Body of pancreas (tissue), 4 donors: Measurements from ENCODE around the gene NEGR1. TPM values are rescaled to one million over a fixed set of nuclear protein-coding genes. Genes with fewer than 3 reads are reported as not detected.
"Not testable (repeated sequence)": the region's sequence is repeated elsewhere in the genome, so short reads cannot be mapped to it uniquely, and the experiment has no call there.

Experiments used
- ATAC-seq: fragments of 150-250 bp; one replicate; pipeline ENCODE4 v1.9.1; 2016
- DNase-seq, 4 donors: peaks; one replicate each; pipeline ENCODE4 v3.0.0-alpha.2; 2019
- H3K27ac ChIP-seq, 4 donors: fragments of 200-600 bp; sonication (generic); 1 replicate in 3 of 4; 2 replicates in 1 of 4; pipeline versions ENCODE4 v1.5.1 to v1.6.1; 2016 to 2019; ENCODE audit warnings: mild to moderate bottlenecking in 1 of 4, mixed read lengths in 1 of 4, moderate library complexity in 1 of 4
- H3K27me3 ChIP-seq, 2 donors: fragments of 200-600 bp; sonication (generic); one replicate each; pipeline ENCODE4 v1.6.0; 2016; ENCODE audit warnings: mild to moderate bottlenecking in 1 of 2
- H3K36me3 ChIP-seq, 2 donors: fragments of 200-600 bp; sonication (generic); replicated peaks in 1 of 2; 2 replicates each; pipeline ENCODE4 v1.5.1; 2016; ENCODE audit warnings: low read depth in 2 of 2; ENCODE audit not compliant: insufficient read depth in 1 of 2
- H3K4me1 ChIP-seq: fragments of 200-600 bp; sonication (generic); one replicate; pipeline ENCODE4 v1.6.0; 2016
- H3K4me3 ChIP-seq, 2 donors: fragments of 200-600 bp; sonication (generic); 1 replicate in 1 of 2; 2 replicates in 1 of 2; pipeline ENCODE4 v1.5.1; 2016 to 2019
- H3K9me3 ChIP-seq, 3 donors: fragments of 200-600 bp; sonication (generic); 1 replicate in 2 of 3; 2 replicates in 1 of 3; pipeline ENCODE4 v1.5.1; 2016
- CTCF ChIP-seq, 7 experiments: fragments of 450-650 bp in 4 of 7; fragments of 200-600 bp in 3 of 7; sonication (generic) in 3 of 7; IDR thresholded peaks; one replicate each; pipeline ENCODE4 v1.5.1; 2016 to 2019; ENCODE audit warnings: antibody characterized with exemption in 7 of 7
- POLR2A ChIP-seq, 3 donors: fragments of 450-650 bp; IDR thresholded peaks; one replicate each; pipeline ENCODE4 v1.6.1; 2016; ENCODE audit warnings: antibody characterized with exemption in 3 of 3, mild to moderate bottlenecking in 2 of 3
- WGBS, 2 donors: methylation state at CpG; one replicate each; pipeline ENCODE4 v1.1.5; 2017; 5-methylcytosine and 5-hydroxymethylcytosine counted together
- intact Hi-C: fragments of 100-400 bp; cut with DNase I; formaldehyde crosslinking; loops from one replicate; pipeline ENCODE4 v1.15.1; 2023
- total RNA-seq, 2 donors: library from RNA; depleted of rRNA; stranded (reverse); fragments of >200 nt; gene quantifications; one replicate each; pipeline ENCODE4 v1.1.0, GENCODE V29; 2016

NEGR1 gene
- total RNA-seq, 2 donors from 2014 or later, result 6.3 to 9.6 TPM

GRCh38 chr1:71899881-71900280 lies 382.5 kb downstream of the NEGR1 start:
- no peaks in the 10 kb centered on the region for H3K27me3 ChIP-seq
- intact Hi-C loops, result no loop called here
- no peak for TF ChIP-seq CTCF (IDR thresholded peaks at IDR 0.05)
- no peak for TF ChIP-seq POLR2A (IDR thresholded peaks at IDR 0.05)
- DNase-seq (no peak), ATAC-seq (no peak)
- H3K9me3 ChIP-seq, result no peaks in the 10 kb centered on the region
- H3K36me3 ChIP-seq, result no peaks in the 10 kb centered on the region
- no peak overlapping the region for H3K27ac ChIP-seq
- H3K4me3 ChIP-seq, result no peak overlapping the region
- H3K4me1 ChIP-seq, result no peaks in the 10 kb centered on the region
- 69 to 71% methylated on average over 2 of the region's 2 CpGs for WGBS, 2 donors

- H3K4me3 ChIP-seq, H3K4me1 ChIP-seq, H3K27me3 ChIP-seq, H3K9me3 ChIP-seq, intact Hi-C loops, H3K36me3 ChIP-seq, ATAC-seq, H3K27ac ChIP-seq, DNase-seq: not testable (repeated sequence)
- 90 to 94% methylated on average over 17 to 23 of the region's 23 CpGs for WGBS, 2 donors
Measured at GRCh38 chr1:71888166-71888565, 394.2 kb downstream of the NEGR1 start.

- Histone ChIP-seq H3K36me3 (no peaks in the 10 kb centered on the region), H3K4me3 (no peak overlapping the region), H3K27ac (no peak overlapping the region), H3K9me3 (no peaks in the 10 kb centered on the region), H3K4me1 (no peaks in the 10 kb centered on the region), H3K27me3 (no peaks in the 10 kb centered on the region)
- intact Hi-C loops, result no loop called here
- ATAC-seq (no peak), DNase-seq (peak in 1 of 4 donors; percentile 13)
- 58% methylated on average over 2 of the region's 2 CpGs for whole genome bisulfite sequencing, 2 donors
- TF ChIP-seq CTCF (IDR thresholded peaks at IDR 0.05) (no peak), POLR2A (IDR thresholded peaks at IDR 0.05) (no peak)
Measured at GRCh38 chr1:71885171-71885570, 397.2 kb downstream of the NEGR1 start.

- no peak overlapping the region for H3K27ac ChIP-seq
- no peak for ATAC-seq
- no peak overlapping the region for H3K4me3 ChIP-seq
- no peaks in the 10 kb centered on the region for H3K27me3 ChIP-seq
- H3K9me3 ChIP-seq, result no peaks in the 10 kb centered on the region
- no peaks in the 10 kb centered on the region for H3K36me3 ChIP-seq
- DNase-seq, result no peak
- WGBS, 2 donors, result 48 to 61% methylated on average over 2 of the region's 2 CpGs
- no peak for TF ChIP-seq POLR2A (IDR thresholded peaks at IDR 0.05)
- no peak for TF ChIP-seq CTCF (IDR thresholded peaks at IDR 0.05)
- intact Hi-C loops, result no loop called here
- no peaks in the 10 kb centered on the region for H3K4me1 ChIP-seq
Measured at GRCh38 chr1:71882637-71883036, 399.7 kb downstream of the NEGR1 start.

GRCh38 chr1:71882226-71882625 lies 400.1 kb downstream of the NEGR1 start:
- no peak for DNase-seq
- no peak for TF ChIP-seq CTCF (IDR thresholded peaks at IDR 0.05)
- TF ChIP-seq POLR2A (IDR thresholded peaks at IDR 0.05), result no peak
- 56 to 72% methylated on average over 3 of the region's 3 CpGs for WGBS, 2 donors
- no peak overlapping the region for H3K27ac ChIP-seq
- H3K4me1 ChIP-seq, result no peaks in the 10 kb centered on the region
- intact Hi-C loops, result no loop called here
- H3K4me3 ChIP-seq, result no peak overlapping the region
- no peaks in the 10 kb centered on the region for H3K27me3 ChIP-seq
- no peaks in the 10 kb centered on the region for H3K9me3 ChIP-seq
- no peaks in the 10 kb centered on the region for H3K36me3 ChIP-seq
- no peak for ATAC-seq
